Lower lobe of right lung (tissue), 2 donors: ENCODE results near the gene ASB8. TPM values are rescaled to one million over a fixed set of nuclear protein-coding genes. Genes with fewer than 3 reads are reported as not detected.
A peak's percentile ranks its signal among the peaks of the same experiment; 100 is the strongest.

Experiments used
- ATAC-seq, 2 donors: fragments of 200-7000 bp; cut with Tn5 transposase; one replicate each; pipeline ENCODE4 v1.9.1; 2020 to 2022; ENCODE audit warnings: mild to moderate bottlenecking in 2 of 2, moderate library complexity in 2 of 2
- DNase-seq: peaks from one replicate; pipeline ENCODE4 v3.0.0-alpha.2; 2020
- H3K27ac ChIP-seq: fragments of 200-600 bp; one replicate; pipeline ENCODE4 v1.8.0; 2022
- H3K27me3 ChIP-seq: fragments of 200-600 bp; one replicate; pipeline ENCODE4 v1.8.0; 2022; ENCODE audit warnings: low read depth
- H3K36me3 ChIP-seq: fragments of 200-600 bp; one replicate; pipeline ENCODE4 v1.8.0; 2022; ENCODE audit warnings: mild to moderate bottlenecking
- H3K4me1 ChIP-seq: fragments of 200-600 bp; one replicate; pipeline ENCODE4 v1.8.0; 2022
- H3K4me3 ChIP-seq: fragments of 200-600 bp; one replicate; pipeline ENCODE4 v1.8.0; 2022; ENCODE audit warnings: mild to moderate bottlenecking
- H3K9me3 ChIP-seq: fragments of 200-600 bp; one replicate; pipeline ENCODE4 v1.8.0; 2022
- intact Hi-C: fragments of 100-400 bp; cut with DNase I; formaldehyde crosslinking; loops from one replicate; pipeline ENCODE4 v1.11.0; 2022
- total RNA-seq: library from RNA; stranded (reverse); fragmentation: NEBNext Ultra II Directional; extraction: Animal tissue kit (Norgen Biotek cat#: 25700); gene quantifications from one replicate; pipeline ENCODE4 v1.2.1, GENCODE V29; 2021
- TF ChIP-seq, protein P1 (sequence below): fragments of 200-600 bp; IDR thresholded peaks from one replicate; pipeline ENCODE4 v1.8.0; 2022; ENCODE audit warnings: antibody characterized with exemption, mild to moderate bottlenecking
- donor health status: DM: no; HTN: yes; CAD: no; lungs with severe emphysema.

ASB8 gene
- total RNA-seq, 1 donor from 2014 or later = 40.9 TPM

DNA sequence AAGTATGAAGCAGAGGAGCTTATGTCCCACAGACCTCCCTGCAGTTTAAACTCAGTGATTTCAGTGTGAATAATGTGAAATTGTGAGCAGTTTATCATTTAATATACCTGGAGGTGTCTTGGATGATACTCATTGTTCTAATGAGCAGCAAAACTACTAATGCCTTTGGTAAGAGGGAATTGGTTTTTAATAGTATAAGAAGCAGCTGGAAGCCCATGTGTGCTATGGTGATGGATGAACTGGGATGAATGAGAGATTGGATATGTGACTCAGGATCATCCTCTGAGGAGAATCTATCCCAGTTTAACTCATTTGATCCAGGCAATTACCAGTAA is 19.1 kb upstream of the ASB8 start:
- DNase-seq (no peak), ATAC-seq (no peak)
- no peaks in the 10 kb centered on the region for H3K4me1 ChIP-seq
- no peak overlapping the region for H3K4me3 ChIP-seq
- peaks cover 35% of the 10 kb centered on the region for H3K27me3 ChIP-seq
- H3K9me3 ChIP-seq = no peaks in the 10 kb centered on the region
- TF ChIP-seq, protein P1, sequence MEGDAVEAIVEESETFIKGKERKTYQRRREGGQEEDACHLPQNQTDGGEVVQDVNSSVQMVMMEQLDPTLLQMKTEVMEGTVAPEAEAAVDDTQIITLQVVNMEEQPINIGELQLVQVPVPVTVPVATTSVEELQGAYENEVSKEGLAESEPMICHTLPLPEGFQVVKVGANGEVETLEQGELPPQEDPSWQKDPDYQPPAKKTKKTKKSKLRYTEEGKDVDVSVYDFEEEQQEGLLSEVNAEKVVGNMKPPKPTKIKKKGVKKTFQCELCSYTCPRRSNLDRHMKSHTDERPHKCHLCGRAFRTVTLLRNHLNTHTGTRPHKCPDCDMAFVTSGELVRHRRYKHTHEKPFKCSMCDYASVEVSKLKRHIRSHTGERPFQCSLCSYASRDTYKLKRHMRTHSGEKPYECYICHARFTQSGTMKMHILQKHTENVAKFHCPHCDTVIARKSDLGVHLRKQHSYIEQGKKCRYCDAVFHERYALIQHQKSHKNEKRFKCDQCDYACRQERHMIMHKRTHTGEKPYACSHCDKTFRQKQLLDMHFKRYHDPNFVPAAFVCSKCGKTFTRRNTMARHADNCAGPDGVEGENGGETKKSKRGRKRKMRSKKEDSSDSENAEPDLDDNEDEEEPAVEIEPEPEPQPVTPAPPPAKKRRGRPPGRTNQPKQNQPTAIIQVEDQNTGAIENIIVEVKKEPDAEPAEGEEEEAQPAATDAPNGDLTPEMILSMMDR = no peak
- no peak overlapping the region for H3K27ac ChIP-seq
- H3K36me3 ChIP-seq = no peaks in the 10 kb centered on the region
- intact Hi-C loops = no loop called here

DNA sequence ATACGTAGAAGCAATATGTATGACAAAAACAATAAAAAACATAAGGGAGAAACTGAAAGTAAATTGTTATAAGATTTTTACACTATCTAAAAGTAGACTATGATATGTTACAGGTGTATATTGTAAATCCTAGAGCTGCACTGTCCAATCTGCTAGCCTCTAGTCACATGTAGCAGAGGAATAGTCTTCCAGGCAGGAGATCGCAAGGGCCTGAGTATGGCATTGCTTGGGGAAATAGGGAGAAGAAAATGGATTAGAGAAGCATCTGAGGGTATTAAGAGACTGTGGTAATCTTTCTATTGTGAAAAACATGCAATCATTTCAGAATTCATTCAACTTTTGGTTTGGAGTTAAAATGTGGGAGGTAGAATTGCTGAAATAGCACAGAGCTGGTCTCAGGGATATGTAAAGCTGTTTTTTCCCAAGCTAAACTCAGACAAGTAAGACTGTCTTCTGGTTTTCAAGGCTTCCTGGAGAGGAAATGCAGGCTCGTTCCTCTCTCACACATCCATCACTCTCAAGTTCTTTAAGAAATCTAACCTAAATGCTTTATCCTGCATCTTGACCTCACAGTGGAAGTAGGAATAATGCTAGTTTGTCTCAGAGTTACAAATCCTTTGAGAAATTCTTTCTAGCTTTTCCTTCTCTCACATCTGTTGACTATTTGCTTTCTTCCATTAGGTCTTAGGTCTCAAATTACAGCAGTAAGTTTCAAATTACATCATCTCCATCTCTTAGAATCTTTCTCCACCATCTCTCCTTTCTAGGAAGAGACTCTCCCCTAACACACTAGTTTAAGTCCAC is 18.5 kb upstream of the ASB8 start:
- H3K36me3 ChIP-seq = no peaks in the 10 kb centered on the region
- intact Hi-C loops = no loop called here
- peaks cover 29% of the 10 kb centered on the region for H3K27me3 ChIP-seq
- TF ChIP-seq, protein P1 = no peak
- H3K4me1 ChIP-seq = no peaks in the 10 kb centered on the region
- DNase-seq = no peak
- H3K27ac ChIP-seq = no peak overlapping the region
- H3K9me3 ChIP-seq = no peaks in the 10 kb centered on the region
- no peak for ATAC-seq
- H3K4me3 ChIP-seq = no peak overlapping the region

DNA sequence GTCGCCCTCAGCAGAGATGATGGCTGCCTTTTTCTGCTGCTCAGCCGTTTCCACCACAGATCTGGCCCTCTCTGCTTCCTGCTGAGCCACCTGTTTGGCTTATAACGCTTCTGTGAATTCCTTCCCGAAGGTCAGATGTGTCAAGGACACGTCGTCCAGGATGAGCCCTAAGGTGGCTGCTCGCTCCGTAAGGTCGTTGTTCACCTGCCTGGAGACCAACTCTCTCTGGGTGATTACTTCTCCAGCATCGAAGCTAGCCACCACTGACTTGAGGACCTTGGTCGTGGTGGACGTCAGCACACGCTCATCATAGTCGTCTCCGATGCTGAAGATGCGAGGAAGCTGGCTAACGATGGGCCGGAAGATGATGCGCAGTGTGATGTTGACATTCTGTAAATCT is 11.7 kb upstream of the ASB8 start:
- Histone ChIP-seq H3K27ac (no peak overlapping the region), H3K4me1 (no peaks in the 10 kb centered on the region), H3K36me3 (no peaks in the 10 kb centered on the region), H3K9me3 (no peaks in the 10 kb centered on the region), H3K27me3 (peaks cover 4% of the 10 kb centered on the region), H3K4me3 (no peak overlapping the region)
- TF ChIP-seq, protein P1 = no peak
- DNase-seq = no peak
- intact Hi-C loops = no loop called here
- no peak for ATAC-seq

- DNase-seq = no peak
- TF ChIP-seq, protein P1 = peak; percentile 93
- no peaks in the 10 kb centered on the region for H3K4me1 ChIP-seq
- H3K36me3 ChIP-seq = no peaks in the 10 kb centered on the region
- no peak overlapping the region for H3K4me3 ChIP-seq
- H3K27me3 ChIP-seq = peaks cover 4% of the 10 kb centered on the region
- no peaks in the 10 kb centered on the region for H3K9me3 ChIP-seq
- intact Hi-C loops = no loop called here
- H3K27ac ChIP-seq = no peak overlapping the region
- peak; percentile 72 to 73 for ATAC-seq
Measured at GRCh38 chr12:48165089-48165981, 8.0 kb upstream of the ASB8 start.

DNA sequence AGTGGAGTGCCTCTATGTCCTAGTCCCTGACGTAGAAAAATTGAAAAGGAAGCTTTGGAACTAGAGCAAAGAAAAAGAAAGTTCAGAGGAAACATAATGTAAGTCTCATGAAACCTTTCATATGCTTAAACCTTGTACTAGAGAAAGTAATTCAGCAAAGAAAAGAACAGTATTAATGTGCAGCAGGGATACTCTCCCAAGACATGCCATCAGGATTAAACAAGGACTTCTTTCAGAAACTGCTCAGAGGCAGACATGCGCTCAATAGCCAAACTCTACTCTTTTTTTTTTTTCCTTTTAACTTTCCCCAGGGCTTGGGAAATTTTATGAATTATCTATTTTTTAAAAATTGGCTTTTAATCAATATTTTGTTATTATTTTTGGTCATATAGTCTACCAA is 7.1 kb upstream of the ASB8 start:
- H3K36me3 ChIP-seq = no peaks in the 10 kb centered on the region
- intact Hi-C loops = no loop called here
- no peaks in the 10 kb centered on the region for H3K4me1 ChIP-seq
- DNase-seq = no peak
- TF ChIP-seq, protein P1 = no peak
- H3K4me3 ChIP-seq = no peak overlapping the region
- no peak overlapping the region for H3K27ac ChIP-seq
- peaks cover 4% of the 10 kb centered on the region for H3K27me3 ChIP-seq
- no peak for ATAC-seq
- no peaks in the 10 kb centered on the region for H3K9me3 ChIP-seq
